Erythroblast (primary cell): ENCODE data around the gene MORC2.
A peak's percentile ranks its signal among the peaks of the same experiment; 100 is the strongest.

Experiments
- GATA1 ChIP-seq: IDR thresholded peaks from 2 replicates; pipeline ENCODE4 v1.6.1; 2011; ENCODE audit warnings: low read depth, mild to moderate bottlenecking, control low read depth, low read length, moderate library complexity
- POLR2A ChIP-seq: IDR thresholded peaks from 2 replicates; pipeline ENCODE4 v1.6.1; 2011; ENCODE audit warnings: mild to moderate bottlenecking, low read length

DNA sequence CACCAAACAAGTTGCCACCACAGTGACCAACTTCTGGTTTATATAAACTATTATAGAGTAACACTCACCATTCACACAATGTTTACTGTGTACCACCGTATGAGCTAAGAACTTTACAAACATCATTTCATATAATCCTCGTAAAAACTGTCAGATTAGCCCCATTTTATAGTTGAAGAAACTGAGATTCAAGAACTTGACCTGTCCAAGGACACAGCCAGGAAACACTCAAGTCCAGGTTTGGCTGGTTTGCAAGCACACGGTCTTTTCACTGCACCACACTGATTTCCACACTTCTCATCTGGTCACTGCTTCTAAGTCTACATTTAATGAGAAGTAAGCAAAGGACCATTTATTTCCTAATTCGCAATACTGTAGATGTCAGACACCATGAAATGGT, 3.7 kb downstream of the MORC2 start:
- TF ChIP-seq POLR2A (peak; percentile 10), GATA1 (no peak)
